PFSK-1 (cell line): ENCODE data around the gene CHAD.

Experiments
- POLR2AphosphoS5 ChIP-seq: IDR thresholded peaks from 2 replicates; pipeline ENCODE4 v1.6.1; 2012; ENCODE audit warnings: low read depth, mild to moderate bottlenecking, control low read depth, low read length, moderate library complexity
- SIN3A ChIP-seq: IDR thresholded peaks from 2 replicates; pipeline ENCODE4 v1.6.1; 2012; ENCODE audit warnings: mild to moderate bottlenecking, low read length, moderate library complexity, borderline replicate concordance; ENCODE audit not compliant: insufficient read depth
- TAF1 ChIP-seq: IDR thresholded peaks from 2 replicates; pipeline ENCODE4 v1.6.1; 2012; ENCODE audit warnings: low read length, control low read depth, borderline replicate concordance; ENCODE audit not compliant: insufficient read depth

DNA sequence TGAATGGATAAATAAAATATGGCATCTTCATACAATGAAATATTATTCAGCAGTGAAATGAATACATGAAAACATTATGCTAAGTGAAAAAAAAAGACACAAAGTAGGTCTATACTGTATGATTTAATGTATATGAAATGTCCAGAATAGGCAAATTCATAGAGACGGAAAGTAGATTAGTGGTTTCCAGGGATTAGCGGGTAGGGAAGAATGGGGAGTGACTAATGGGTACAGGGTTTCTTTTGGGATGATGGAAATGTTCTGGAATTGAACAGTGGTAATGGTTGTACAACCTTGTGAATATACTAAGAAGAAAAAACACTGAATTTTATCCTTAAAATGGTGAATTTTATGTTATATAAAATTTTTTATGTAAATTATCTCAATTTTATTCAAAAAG lies 31.0 kb upstream of the CHAD start:
- TF ChIP-seq SIN3A: no peak
- TF ChIP-seq TAF1: no peak
- TF ChIP-seq POLR2AphosphoS5: no peak
